ENCODE measurements around the gene SNED1. TPM values are rescaled to one million over a fixed set of nuclear protein-coding genes. Genes with fewer than 3 reads are reported as not detected.

The SNED1 gene
- total and polyA plus RNA-seq, 2 donors, result 3.2 to 7.1 TPM

GRCh38 chr2:241142593-241142992 is 144.2 kb downstream of the SNED1 start:
- WGBS, result 97% methylated on average over 9 of the region's 9 CpGs
- Histone ChIP-seq H3K36me3 (ENCODE audit: control insufficient read depth in 2 of 2, insufficient read depth in 2 of 2, low read length in 1 of 2) (peaks cover 6 to 32% of the 10 kb centered on the region in 2 donors), H3K4me1 (ENCODE audit: control insufficient read depth in 2 of 2, insufficient read depth in 2 of 2, low read length in 2 of 2) (peaks cover 0 to 3% of the 10 kb centered on the region in 2 donors), H3K9me3 (ENCODE audit: control insufficient read depth in 2 of 2, insufficient read depth in 1 of 2, low read length in 1 of 2) (no peaks in the 10 kb centered on the region), H3K27ac (ENCODE audit: low read depth in 1 of 2, low read length in 1 of 2) (no peak overlapping the region), H3K27me3 (ENCODE audit: control insufficient read depth in 2 of 2, insufficient read depth in 1 of 2, low read length in 1 of 2) (no peaks in the 10 kb centered on the region), H3K4me3 (ENCODE audit: low read length in 2 of 2) (no peak overlapping the region)
- no peak for DNase-seq (ENCODE audit: low read depth in 6 of 9, low spot score in 9 of 9)

Other genes with a start within 250 kb of the SNED1 start
- gene KIF1A, start 178.4 kb upstream of the SNED1 start, total RNA-seq, result 0.42 TPM
- 0.78 TPM for gene KIF1A, start 178.4 kb upstream of the SNED1 start, polyA plus RNA-seq
- gene AGXT, start 129.8 kb upstream of the SNED1 start, total RNA-seq, result 0.14 TPM
- 0.94 TPM for gene AGXT, start 129.8 kb upstream of the SNED1 start, polyA plus RNA-seq
- 1.1 TPM for gene MAB21L4, start 102.5 kb upstream of the SNED1 start, total RNA-seq
- 4.9 TPM for gene MAB21L4, start 102.5 kb upstream of the SNED1 start, polyA plus RNA-seq
- not detected for gene CROCC2, start 92.3 kb upstream of the SNED1 start, total RNA-seq
- 0.02 TPM for gene CROCC2, start 92.3 kb upstream of the SNED1 start, polyA plus RNA-seq
- 34.5 TPM for gene MTERF4, start 103.7 kb downstream of the SNED1 start, total RNA-seq
- 41.7 TPM for gene MTERF4, start 103.7 kb downstream of the SNED1 start, polyA plus RNA-seq
- gene PASK, start 150.9 kb downstream of the SNED1 start, total RNA-seq, result 42.2 TPM
- gene PASK, start 150.9 kb downstream of the SNED1 start, polyA plus RNA-seq, result 26.9 TPM
- 78.9 TPM for gene PPP1R7, start 151.8 kb downstream of the SNED1 start, total RNA-seq
- gene PPP1R7, start 151.8 kb downstream of the SNED1 start, polyA plus RNA-seq, result 63.7 TPM
- 0.09 TPM for gene ANO7, start 190.1 kb downstream of the SNED1 start, total RNA-seq
- gene ANO7, start 190.1 kb downstream of the SNED1 start, polyA plus RNA-seq, result 0.41 TPM